Activated gamma-delta T cell (primary cell): Measurements from ENCODE around the gene OR10H5.
"Not testable (repeated sequence)": the region's sequence is repeated elsewhere in the genome, so short reads cannot be mapped to it uniquely, and the experiment has no call there.

Experiments
- DNase-seq: peaks from one replicate; lab custom pipeline; 2025; lab: John Stamatoyannopoulos, UW

OR10H5 gene

GRCh38 chr19:15843894-15844222 is 56.4 kb downstream of the OR10H5 start:
- not testable (repeated sequence) for DNase-seq

GRCh38 chr19:15846923-15847322 is 59.5 kb downstream of the OR10H5 start:
- DNase-seq = no peak

GRCh38 chr19:15850385-15850784 is 62.9 kb downstream of the OR10H5 start:
- no peak for DNase-seq
